GM23248 (cell line): ENCODE measurements around the gene TAF3. TPM values are rescaled to one million over a fixed set of nuclear protein-coding genes. Genes with fewer than 3 reads are reported as not detected.

ENCODE experiments used
- DNase-seq: peaks from one replicate; pipeline ENCODE4 v3.0.0-alpha.2; 2015
- H2AFZ ChIP-seq: fragments of 200-600 bp; sonication (generic); 2 replicates; pipeline ENCODE4 v1.6.1; 2016; ENCODE audit warnings: antibody characterized with exemption
- H3F3A ChIP-seq: fragments of 200-600 bp; sonication (generic); 2 replicates; pipeline ENCODE4 v1.6.1; 2016; ENCODE audit warnings: mild to moderate bottlenecking, antibody characterized with exemption, mixed run types; ENCODE audit not compliant: insufficient read depth
- H3K27ac ChIP-seq: fragments of 200-600 bp; sonication (generic); 2 replicates; pipeline ENCODE4 v1.5.1; 2016; ENCODE audit warnings: mild to moderate bottlenecking
- H3K27me3 ChIP-seq: fragments of 200-600 bp; sonication (generic); replicated peaks from 2 replicates; pipeline ENCODE4 v1.6.1; 2016; ENCODE audit warnings: mild to moderate bottlenecking; ENCODE audit not compliant: insufficient read depth
- H3K36me3 ChIP-seq: fragments of 200-600 bp; sonication (generic); 2 replicates; pipeline ENCODE4 v1.6.1; 2016; ENCODE audit warnings: low read depth, mild to moderate bottlenecking
- H3K4me1 ChIP-seq: fragments of 200-600 bp; sonication (generic); 2 replicates; pipeline ENCODE4 v1.6.1; 2016; ENCODE audit warnings: mild to moderate bottlenecking; ENCODE audit not compliant: insufficient read depth
- H3K4me2 ChIP-seq: fragments of 200-600 bp; sonication (generic); one replicate; pipeline ENCODE4 v1.6.1; 2016; ENCODE audit warnings: mild to moderate bottlenecking; ENCODE audit not compliant: unreplicated experiment
- H3K4me3 ChIP-seq: fragments of 200-600 bp; sonication (generic); 2 replicates; pipeline ENCODE4 v1.5.1; 2016; ENCODE audit warnings: mild to moderate bottlenecking
- H3K79me2 ChIP-seq: fragments of 200-600 bp; sonication (generic); 2 replicates; pipeline ENCODE4 v1.6.1; 2016; ENCODE audit warnings: mild to moderate bottlenecking; ENCODE audit not compliant: insufficient read depth
- H3K9ac ChIP-seq: fragments of 200-600 bp; sonication (generic); 2 replicates; pipeline ENCODE4 v1.6.1; 2016; ENCODE audit warnings: mild to moderate bottlenecking
- H3K9me2 ChIP-seq: fragments of 200-600 bp; sonication (generic); 2 replicates; pipeline ENCODE4 v1.6.1; 2016; ENCODE audit warnings: mixed run types, mild to moderate bottlenecking, moderate library complexity; ENCODE audit not compliant: insufficient read depth
- H3K9me3 ChIP-seq: fragments of 200-600 bp; sonication (generic); one replicate; pipeline ENCODE4 v1.6.1; 2017; ENCODE audit warnings: low read depth
- H4K20me1 ChIP-seq: fragments of 200-600 bp; sonication (generic); 2 replicates; pipeline ENCODE4 v1.6.0; 2016; ENCODE audit not compliant: insufficient read depth
- EZH2 ChIP-seq: fragments of 200-600 bp; sonication (generic); IDR thresholded peaks from 2 replicates; pipeline ENCODE4 v1.6.1; 2018; ENCODE audit warnings: antibody characterized with exemption, mild to moderate bottlenecking; ENCODE audit not compliant: insufficient read depth, poor library complexity, severe bottlenecking
- EZH2phosphoT487 ChIP-seq: fragments of 200-600 bp; sonication (generic); IDR thresholded peaks from 2 replicates; pipeline ENCODE4 v1.6.1; 2018; ENCODE audit warnings: antibody characterized with exemption, moderate library complexity, mild to moderate bottlenecking, low read depth; ENCODE audit not compliant: insufficient read depth
- WGBS, 2 experiments: methylation state at CpG; one replicate each; pipeline ENCODE4 v1.1.6; 2015 to 2017; ENCODE audit warnings: low lambda C conversion rate in 2 of 2, low coverage in 1 of 2; ENCODE audit errors: missing lambda C conversion rate in 2 of 2; 5-methylcytosine and 5-hydroxymethylcytosine counted together
- in situ Hi-C: fragments of 300-500 bp; cut with MboI; formaldehyde crosslinking; loops from 2 replicates; pipeline ENCODE4 v1.15.0; 2020
- polyA plus RNA-seq: library from polyadenylated mRNA; unstranded; fragments of >200 nt; fragmentation: Nextera tagmentation; extraction: Ambion mirVana; gene quantifications from 2 replicates; pipeline ENCODE4 v1.2.1, GENCODE V29; 2016
- total RNA-seq: library from RNA; depleted of rRNA; stranded (reverse); fragments of >200 nt; shearing (Covaris generic); gene quantifications from 2 replicates; pipeline ENCODE4 v1.2.3, GENCODE V29; 2014

The TAF3 gene
- total and polyA plus RNA-seq, 2 experiments from 2014 or later, result 1.7 to 5.5 TPM

DNA sequence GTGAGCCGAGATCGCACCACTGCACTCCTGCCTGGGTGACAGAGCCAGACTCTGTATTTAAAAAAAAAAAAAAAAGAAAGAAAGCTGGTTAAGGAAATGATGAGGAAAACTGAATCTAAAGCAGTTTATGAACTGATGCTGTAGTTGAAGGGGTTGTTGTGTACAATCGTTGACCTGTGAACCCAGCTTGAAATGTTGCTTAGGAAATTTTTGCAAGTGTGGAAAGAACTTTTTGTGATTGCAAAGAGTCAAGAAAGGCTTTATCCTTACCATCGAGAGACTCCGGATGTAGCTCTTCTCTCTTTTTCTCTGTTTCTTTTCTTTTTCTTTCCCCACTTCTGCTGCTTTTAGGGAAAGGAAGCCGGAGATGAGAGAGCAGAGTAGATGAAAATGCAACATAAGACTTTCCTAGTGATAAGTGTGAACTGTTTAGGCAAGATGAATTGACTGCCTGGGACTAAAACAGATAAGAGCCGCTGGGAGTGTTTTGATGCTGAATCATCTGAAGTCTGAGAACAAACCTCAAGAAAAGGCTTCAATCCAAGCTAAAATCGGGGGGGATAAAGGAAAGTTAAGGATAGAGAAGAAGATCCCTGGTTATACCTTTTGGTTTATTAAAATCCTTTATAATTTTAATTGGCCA lies 69.0 kb downstream of the TAF3 start:
- no peak overlapping the region for H3K27ac ChIP-seq
- no peaks in the 10 kb centered on the region for H3F3A ChIP-seq
- H3K4me2 ChIP-seq, result no peak overlapping the region
- no peak overlapping the region for H3K9ac ChIP-seq
- TF ChIP-seq EZH2phosphoT487 (no peak), EZH2 (no peak)
- H4K20me1 ChIP-seq, result no peaks in the 10 kb centered on the region
- in situ Hi-C loops, result no loop called here
- no peaks in the 10 kb centered on the region for H3K27me3 ChIP-seq
- peaks cover 9% of the 10 kb centered on the region; the same call in 1 of the 2 replicates for H3K79me2 ChIP-seq
- H2AFZ ChIP-seq, result no peak overlapping the region
- H3K9me3 ChIP-seq, result no peaks in the 10 kb centered on the region
- no peak for DNase-seq
- no peaks in the 10 kb centered on the region for H3K9me2 ChIP-seq
- no peak overlapping the region for H3K4me3 ChIP-seq
- WGBS, 2 experiments, result 97 to 98% methylated on average over 8 of the region's 8 CpGs
- no peaks in the 10 kb centered on the region for H3K36me3 ChIP-seq
- H3K4me1 ChIP-seq, result 0 out of 2 replicates have a peak, but pooled peaks cover 4% of the 10 kb centered on the region

DNA sequence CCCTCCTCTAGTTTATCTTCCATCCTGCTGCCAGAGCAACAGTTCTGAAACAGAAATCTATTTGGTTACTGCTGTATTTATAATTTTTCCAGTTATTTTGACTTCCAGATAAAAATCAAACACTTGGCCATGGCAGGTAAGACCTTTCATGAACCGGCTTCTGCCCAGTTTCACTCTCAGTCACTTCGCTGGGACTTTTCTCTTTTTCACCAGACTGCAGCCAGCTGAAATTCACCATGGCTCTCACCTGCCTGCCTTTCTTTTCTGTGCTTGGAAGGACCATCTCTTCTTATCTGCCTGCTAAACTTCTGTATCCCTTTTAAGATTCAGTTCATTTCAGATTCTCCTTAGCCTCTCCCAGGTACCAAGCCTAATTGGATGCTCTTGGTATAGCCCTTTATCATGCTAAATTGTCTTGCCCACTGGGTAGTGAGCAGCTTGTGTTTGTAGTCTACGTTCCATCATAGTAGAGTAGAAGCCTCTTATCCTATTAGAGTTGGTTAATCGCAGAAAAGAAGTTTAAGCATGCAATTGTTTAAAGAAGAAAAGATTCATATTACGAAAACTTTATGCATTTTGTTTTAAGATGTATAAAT lies 71.7 kb downstream of the TAF3 start:
- no peaks in the 10 kb centered on the region for H3F3A ChIP-seq
- H4K20me1 ChIP-seq, result no peaks in the 10 kb centered on the region
- no peak overlapping the region for H3K4me3 ChIP-seq
- in situ Hi-C loops, result no loop called here
- H3K27me3 ChIP-seq, result no peaks in the 10 kb centered on the region
- H3K4me1 ChIP-seq, result 0 out of 2 replicates have a peak, but pooled peaks cover 4% of the 10 kb centered on the region
- H3K9me3 ChIP-seq, result no peaks in the 10 kb centered on the region
- DNase-seq, result no peak
- H3K79me2 ChIP-seq, result 0 out of 2 replicates have a peak, but pooled peaks cover 5% of the 10 kb centered on the region
- 87 to 89% methylated on average over 5 of the region's 5 CpGs for WGBS, 2 experiments
- no peak overlapping the region for H3K4me2 ChIP-seq
- no peaks in the 10 kb centered on the region for H3K9me2 ChIP-seq
- H3K36me3 ChIP-seq, result no peaks in the 10 kb centered on the region
- H3K9ac ChIP-seq, result no peak overlapping the region
- TF ChIP-seq EZH2phosphoT487 (no peak), EZH2 (no peak)
- H2AFZ ChIP-seq, result no peak overlapping the region
- H3K27ac ChIP-seq, result no peak overlapping the region

- TF ChIP-seq EZH2phosphoT487 (no peak), EZH2 (no peak)
- Histone ChIP-seq H3K79me2 (0 out of 2 replicates have a peak, but pooled peaks cover 5% of the 10 kb centered on the region), H3K4me2 (no peak overlapping the region), H3K27me3 (no peaks in the 10 kb centered on the region), H3K4me1 (0 out of 2 replicates have a peak, but pooled peaks cover 4% of the 10 kb centered on the region), H3K9me2 (no peaks in the 10 kb centered on the region), H4K20me1 (no peaks in the 10 kb centered on the region), H3K4me3 (no peak overlapping the region), H3K9ac (no peak overlapping the region), H3F3A (no peaks in the 10 kb centered on the region), H3K36me3 (no peaks in the 10 kb centered on the region), H2AFZ (no peak overlapping the region), H3K27ac (no peak overlapping the region), H3K9me3 (no peaks in the 10 kb centered on the region)
- in situ Hi-C loops, result no loop called here
- DNase-seq, result no peak
- WGBS, 2 experiments, result 34 to 37% methylated on average over 6 of the region's 6 CpGs
Observed at GRCh38 chr10:7890781-7891180, 72.5 kb downstream of the TAF3 start.

DNA sequence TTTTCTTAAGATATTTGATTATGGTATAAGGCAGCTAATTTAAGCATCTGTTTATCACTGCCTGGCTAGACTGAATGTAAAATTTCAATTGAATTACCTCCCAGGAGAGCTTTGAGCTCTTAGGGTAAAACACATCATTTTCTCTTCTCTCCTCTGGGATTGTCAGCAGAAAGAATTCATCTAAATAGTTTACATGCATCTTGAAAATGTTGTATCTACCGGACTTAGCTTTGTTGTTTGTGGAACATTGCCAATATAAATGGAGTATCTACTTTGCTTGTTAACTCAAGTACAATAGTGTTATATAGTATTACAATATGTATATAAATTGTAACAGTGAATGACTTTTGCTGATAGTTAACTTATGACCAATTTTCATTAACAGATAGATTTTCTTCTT lies 73.3 kb downstream of the TAF3 start:
- in situ Hi-C loops, result no loop called here
- Histone ChIP-seq H3F3A (no peaks in the 10 kb centered on the region), H4K20me1 (no peaks in the 10 kb centered on the region), H2AFZ (no peak overlapping the region), H3K27me3 (no peaks in the 10 kb centered on the region), H3K9ac (no peak overlapping the region), H3K4me1 (0 out of 2 replicates have a peak, but pooled peaks cover 4% of the 10 kb centered on the region), H3K79me2 (no peaks in the 10 kb centered on the region), H3K4me2 (no peak overlapping the region), H3K9me2 (no peaks in the 10 kb centered on the region), H3K4me3 (no peak overlapping the region), H3K36me3 (no peaks in the 10 kb centered on the region), H3K9me3 (no peaks in the 10 kb centered on the region), H3K27ac (no peak overlapping the region)
- no peak for DNase-seq
- TF ChIP-seq EZH2 (no peak), EZH2phosphoT487 (no peak)
- WGBS, 2 experiments, result 80 to 84% methylated on average over 1 of the region's 1 CpG
